Effector memory CD8-positive, alpha-beta T cell (primary cell): Measurements from ENCODE around the gene GRB14.
"Not testable (repeated sequence)": the region's sequence is repeated elsewhere in the genome, so short reads cannot be mapped to it uniquely, and the experiment has no call there.

ENCODE experiments used
- ATAC-seq: fragments of 150-1000 bp; cut with Tn5 transposase; replicated peaks from 2 replicates; pipeline ENCODE4 v1.10.0; 2021; ENCODE audit warnings: mild to moderate bottlenecking, moderate library complexity
- DNase-seq, 3 experiments: peaks; one replicate each; pipeline ENCODE4 v3.0.0; 2021
- H3K27ac Mint-ChIP-seq, 2 donors: one replicate each; pipeline ENCODE4 v1.8.0; 2022; ENCODE audit warnings: mild to moderate bottlenecking in 2 of 2, mixed read lengths in 2 of 2, moderate library complexity in 2 of 2
- H3K27me3 Mint-ChIP-seq, 2 donors: one replicate each; pipeline ENCODE4 v1.8.0; 2022; ENCODE audit warnings: mixed read lengths in 2 of 2
- H3K36me3 Mint-ChIP-seq: one replicate; pipeline ENCODE4 v1.8.0; 2022; ENCODE audit warnings: mild to moderate bottlenecking, moderate library complexity, mixed read lengths; ENCODE audit not compliant: insufficient read depth
- H3K4me1 Mint-ChIP-seq, 2 donors: one replicate each; pipeline ENCODE4 v1.8.0; 2022; ENCODE audit warnings: low read depth in 2 of 2, mixed read lengths in 2 of 2
- H3K4me3 Mint-ChIP-seq, 2 donors: one replicate each; pipeline ENCODE4 v1.8.0; 2022; ENCODE audit warnings: mild to moderate bottlenecking in 2 of 2, mixed read lengths in 2 of 2, moderate library complexity in 2 of 2
- H3K9me3 Mint-ChIP-seq, 2 donors: one replicate each; pipeline ENCODE4 v1.8.0; 2022; ENCODE audit warnings: mixed read lengths in 2 of 2

Gene GRB14

DNA sequence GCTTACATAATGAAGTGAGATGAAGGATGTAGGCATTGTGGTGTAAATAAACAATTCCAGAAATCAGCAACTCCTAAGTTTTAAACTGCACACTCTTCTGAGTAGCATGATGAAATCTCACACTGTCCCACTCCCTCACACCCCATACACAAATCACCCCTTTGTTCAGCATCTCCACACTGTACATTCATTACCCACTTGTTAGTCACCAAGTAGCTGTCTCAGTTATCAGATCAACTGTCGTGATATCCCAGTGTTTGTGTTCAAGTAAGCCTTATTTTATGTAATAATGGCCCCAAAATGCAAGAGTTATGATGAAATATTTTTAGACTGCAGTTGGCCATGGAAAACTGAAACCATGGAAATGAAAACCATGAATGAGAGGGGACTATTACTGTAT is 135.7 kb downstream of the GRB14 start:
- Mint-ChIP-seq H3K4me1 (no peaks in the 10 kb centered on the region), H3K4me3 (no peak overlapping the region), H3K27me3 (no peaks in the 10 kb centered on the region), H3K36me3 (no peaks in the 10 kb centered on the region), H3K9me3 (peaks cover 1 to 8% of the 10 kb centered on the region in 2 donors), H3K27ac (no peak overlapping the region)
- no peak for ATAC-seq
- DNase-seq: no peak

DNA sequence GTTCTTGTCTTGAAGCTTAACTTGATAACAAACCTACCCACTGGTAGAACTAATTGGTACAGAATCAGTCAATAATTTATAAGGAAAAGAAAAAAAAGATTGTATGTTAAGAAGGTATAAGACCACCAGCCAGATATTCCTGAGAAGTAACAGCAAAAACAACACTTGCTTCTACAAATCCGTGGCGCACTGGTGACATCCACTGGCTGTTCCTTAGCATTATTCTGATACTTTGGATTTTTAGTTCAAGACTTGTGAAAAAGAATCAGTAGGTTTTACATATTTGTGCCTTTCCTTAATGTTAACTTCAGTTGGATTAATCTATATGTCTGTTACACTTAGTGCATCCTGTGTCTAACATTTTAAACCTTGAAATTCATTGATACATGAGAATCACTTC is 141.8 kb downstream of the GRB14 start:
- H3K27me3 Mint-ChIP-seq: no peaks in the 10 kb centered on the region
- H3K9me3 Mint-ChIP-seq: peaks cover 4 to 8% of the 10 kb centered on the region in 2 donors
- ATAC-seq (no peak), DNase-seq (no peak)
- no peak overlapping the region for H3K4me3 Mint-ChIP-seq
- no peaks in the 10 kb centered on the region for H3K36me3 Mint-ChIP-seq
- no peaks in the 10 kb centered on the region for H3K4me1 Mint-ChIP-seq
- no peak overlapping the region for H3K27ac Mint-ChIP-seq

DNA sequence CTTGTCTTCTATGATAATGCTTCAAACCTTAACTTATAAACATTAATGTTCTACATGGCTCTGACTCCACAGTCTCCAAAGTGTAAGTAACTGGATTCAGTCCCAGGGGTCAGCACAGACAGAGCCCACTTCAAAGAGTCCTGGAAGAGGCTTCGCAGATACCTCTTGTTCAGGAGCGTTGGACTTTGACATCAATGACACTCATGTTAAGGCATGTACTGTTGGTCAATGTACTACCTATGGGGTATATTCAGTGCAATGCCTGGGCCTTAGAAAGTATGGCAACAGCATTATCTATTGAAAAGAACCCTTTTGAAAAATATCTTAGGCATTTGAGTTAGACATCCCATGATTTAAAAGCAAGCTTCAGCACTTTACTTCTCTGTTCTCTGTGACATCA is 143.1 kb downstream of the GRB14 start:
- Mint-ChIP-seq H3K36me3 (no peaks in the 10 kb centered on the region), H3K4me3 (no peak overlapping the region), H3K27me3 (no peaks in the 10 kb centered on the region), H3K27ac (no peak overlapping the region), H3K4me1 (no peaks in the 10 kb centered on the region), H3K9me3 (peaks cover 4 to 8% of the 10 kb centered on the region in 2 donors)
- DNase-seq: no peak
- no peak for ATAC-seq

DNA sequence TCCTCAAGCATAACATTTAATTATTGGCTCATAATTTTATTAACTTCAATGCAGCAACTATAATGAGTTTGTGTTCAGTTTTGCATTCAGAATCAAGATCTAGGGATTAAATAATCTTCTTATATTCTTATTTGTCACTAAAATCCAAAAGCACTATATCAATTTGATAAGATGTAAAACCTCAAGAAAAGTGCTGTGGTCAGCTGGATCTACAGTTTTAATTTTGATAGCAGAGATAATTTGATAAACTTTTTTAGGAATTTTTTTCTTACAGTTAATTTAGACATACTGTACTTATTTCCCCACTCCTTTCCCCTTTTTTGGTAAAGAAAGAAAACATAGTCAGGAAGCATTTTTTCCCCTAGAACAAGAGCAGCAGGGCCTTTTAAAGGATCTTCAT is 146.4 kb downstream of the GRB14 start:
- H3K27ac Mint-ChIP-seq: no peak overlapping the region
- no peaks in the 10 kb centered on the region for H3K36me3 Mint-ChIP-seq
- H3K4me3 Mint-ChIP-seq: no peak overlapping the region
- no peaks in the 10 kb centered on the region for H3K27me3 Mint-ChIP-seq
- DNase-seq (no peak), ATAC-seq (no peak)
- no peaks in the 10 kb centered on the region for H3K4me1 Mint-ChIP-seq
- H3K9me3 Mint-ChIP-seq: peaks cover 0 to 7% of the 10 kb centered on the region in 2 donors

DNA sequence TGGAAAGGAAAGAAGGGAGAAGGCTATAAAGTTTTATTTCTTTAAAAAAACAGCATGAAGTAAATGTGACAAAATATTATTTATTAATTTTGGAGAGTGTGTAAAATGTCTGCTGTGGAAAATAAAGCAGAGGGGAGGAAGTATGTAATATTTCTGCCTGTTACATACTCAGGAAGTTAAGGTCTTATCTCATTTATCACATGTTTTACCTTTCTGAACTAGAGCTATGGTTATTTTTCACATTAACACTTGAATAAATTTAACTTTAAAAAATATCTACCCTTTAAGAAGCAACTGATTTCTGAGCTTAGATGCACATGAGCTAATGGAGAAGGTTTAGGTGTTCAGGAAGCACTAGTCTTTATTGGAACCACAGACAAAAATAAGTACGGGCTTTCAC is 148.3 kb downstream of the GRB14 start:
- DNase-seq (no peak), ATAC-seq (no peak)
- no peaks in the 10 kb centered on the region for H3K36me3 Mint-ChIP-seq
- H3K27me3 Mint-ChIP-seq: no peaks in the 10 kb centered on the region
- H3K4me1 Mint-ChIP-seq: no peaks in the 10 kb centered on the region
- no peak overlapping the region for H3K4me3 Mint-ChIP-seq
- no peak overlapping the region for H3K27ac Mint-ChIP-seq
- H3K9me3 Mint-ChIP-seq: peaks cover under 1 to 7% of the 10 kb centered on the region in 2 donors

DNA sequence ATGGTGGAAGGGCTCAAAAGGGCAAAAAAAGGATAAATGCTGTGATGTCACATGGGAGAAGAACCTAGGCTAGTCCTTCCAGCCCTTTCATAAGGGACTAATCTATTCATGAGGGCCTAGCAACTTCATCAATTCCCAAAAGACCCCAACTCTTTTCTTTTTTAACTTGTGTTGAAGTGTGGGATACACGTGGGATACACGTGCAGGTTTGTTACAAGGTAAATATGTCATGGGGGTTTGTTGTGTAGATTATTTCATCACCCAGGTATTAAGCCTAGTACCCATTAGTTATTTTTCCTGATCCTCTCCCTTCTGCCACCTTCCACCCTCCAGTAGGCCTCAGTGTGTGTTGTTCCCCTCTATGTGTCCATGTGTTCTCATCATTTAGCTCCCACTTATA is 156.2 kb downstream of the GRB14 start:
- H3K27me3 Mint-ChIP-seq, DNase-seq, H3K27ac Mint-ChIP-seq, ATAC-seq, H3K4me3 Mint-ChIP-seq, H3K4me1 Mint-ChIP-seq, H3K36me3 Mint-ChIP-seq: not testable (repeated sequence)
- H3K9me3 Mint-ChIP-seq: peaks cover 18 to 50% of the 10 kb centered on the region in 2 donors

DNA sequence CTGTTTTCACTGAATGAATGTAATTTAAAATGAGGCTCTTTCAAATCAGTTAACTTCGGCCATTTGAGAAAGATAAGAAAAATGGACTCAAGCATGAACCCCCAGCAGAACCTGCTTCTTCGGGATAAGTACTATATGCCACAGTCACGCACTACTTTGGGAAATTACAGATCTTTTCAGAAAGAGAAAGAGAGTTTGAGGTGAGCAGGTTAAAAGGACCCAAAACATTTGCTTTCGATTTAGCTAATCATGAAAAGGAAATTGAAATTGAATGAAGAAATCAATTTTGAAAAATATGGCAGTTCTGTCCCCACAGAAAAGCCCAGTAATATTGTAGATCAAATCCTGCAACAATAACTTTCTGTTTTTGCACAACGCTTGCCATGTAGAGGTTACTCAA is 156.9 kb downstream of the GRB14 start:
- no peak for ATAC-seq
- Mint-ChIP-seq H3K4me1 (no peaks in the 10 kb centered on the region), H3K27ac (no peak overlapping the region), H3K9me3 (peaks cover 19 to 56% of the 10 kb centered on the region in 2 donors), H3K36me3 (no peaks in the 10 kb centered on the region), H3K4me3 (no peak overlapping the region), H3K27me3 (no peaks in the 10 kb centered on the region)
- DNase-seq: no peak

DNA sequence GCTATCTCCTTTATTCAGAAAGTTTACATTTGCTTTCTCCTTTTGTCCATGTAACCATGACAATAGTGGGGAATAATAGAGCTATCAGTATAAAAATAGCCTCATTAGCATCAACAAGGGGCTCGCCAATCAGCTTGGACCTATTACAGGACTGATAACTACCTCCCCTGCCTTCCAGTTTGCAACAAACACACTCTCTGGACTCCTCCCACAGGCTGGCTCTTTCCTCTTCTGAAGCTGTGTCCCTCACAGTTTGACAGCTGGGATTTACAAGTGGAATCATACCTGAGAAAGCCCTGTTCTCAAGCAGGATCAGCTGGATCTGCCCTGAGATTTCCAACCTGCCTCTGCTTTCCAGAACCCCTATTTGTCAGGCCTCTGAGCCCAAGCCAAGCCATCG is 162.5 kb downstream of the GRB14 start:
- no peak for DNase-seq
- Mint-ChIP-seq H3K27me3 (no peaks in the 10 kb centered on the region), H3K4me1 (no peaks in the 10 kb centered on the region), H3K4me3 (no peak overlapping the region), H3K27ac (no peak overlapping the region), H3K9me3 (peaks cover 22 to 36% of the 10 kb centered on the region in 2 donors), H3K36me3 (no peaks in the 10 kb centered on the region)
- ATAC-seq: no peak

DNA sequence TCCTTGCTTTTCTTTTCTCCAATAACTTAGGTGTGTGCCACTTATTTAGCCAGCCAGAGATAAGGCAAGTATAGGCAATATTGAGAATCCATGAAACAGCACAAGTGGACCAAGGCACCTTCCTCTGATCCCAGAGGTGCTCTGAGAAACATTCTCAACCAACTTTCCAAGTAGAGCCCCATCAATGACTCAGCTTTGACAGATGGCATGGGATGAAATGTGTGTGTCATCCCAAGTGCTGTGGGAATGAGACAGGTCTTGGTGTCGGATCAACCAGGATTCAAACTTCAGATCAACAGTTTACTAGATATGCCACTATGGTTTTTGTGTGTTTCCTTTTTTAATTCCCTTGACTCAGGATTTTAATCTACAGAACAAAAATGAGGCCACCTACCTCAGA is 164.0 kb downstream of the GRB14 start:
- no peak overlapping the region for H3K27ac Mint-ChIP-seq
- ATAC-seq: no peak
- H3K27me3 Mint-ChIP-seq: no peaks in the 10 kb centered on the region
- no peak overlapping the region for H3K4me3 Mint-ChIP-seq
- H3K4me1 Mint-ChIP-seq: no peaks in the 10 kb centered on the region
- no peak for DNase-seq
- H3K36me3 Mint-ChIP-seq: no peaks in the 10 kb centered on the region
- H3K9me3 Mint-ChIP-seq: peaks cover 18 to 24% of the 10 kb centered on the region in 2 donors

DNA sequence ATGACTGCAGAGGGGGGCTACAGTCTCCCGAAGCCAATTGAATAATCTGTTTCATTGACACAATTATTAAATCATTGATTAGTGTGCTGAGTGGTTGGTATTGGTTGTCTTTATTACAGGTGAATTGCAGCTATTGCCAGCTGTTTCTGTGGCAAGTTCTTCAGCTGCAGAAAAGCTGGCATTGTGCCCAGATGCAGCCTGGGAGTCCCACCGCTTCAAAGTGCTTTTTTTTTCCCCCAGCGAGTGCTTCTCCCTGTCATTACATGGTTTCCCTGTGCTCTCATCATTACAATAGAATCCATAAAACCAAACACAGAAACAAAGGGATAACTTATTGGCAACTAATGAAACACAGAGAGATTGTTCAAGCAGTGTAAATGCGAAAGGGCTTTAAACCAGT is 164.7 kb downstream of the GRB14 start:
- DNase-seq (no peak), ATAC-seq (no peak)
- H3K36me3 Mint-ChIP-seq: no peaks in the 10 kb centered on the region
- peaks cover 11 to 19% of the 10 kb centered on the region in 2 donors for H3K9me3 Mint-ChIP-seq
- no peaks in the 10 kb centered on the region for H3K27me3 Mint-ChIP-seq
- no peak overlapping the region for H3K4me3 Mint-ChIP-seq
- H3K27ac Mint-ChIP-seq: no peak overlapping the region
- H3K4me1 Mint-ChIP-seq: no peaks in the 10 kb centered on the region

DNA sequence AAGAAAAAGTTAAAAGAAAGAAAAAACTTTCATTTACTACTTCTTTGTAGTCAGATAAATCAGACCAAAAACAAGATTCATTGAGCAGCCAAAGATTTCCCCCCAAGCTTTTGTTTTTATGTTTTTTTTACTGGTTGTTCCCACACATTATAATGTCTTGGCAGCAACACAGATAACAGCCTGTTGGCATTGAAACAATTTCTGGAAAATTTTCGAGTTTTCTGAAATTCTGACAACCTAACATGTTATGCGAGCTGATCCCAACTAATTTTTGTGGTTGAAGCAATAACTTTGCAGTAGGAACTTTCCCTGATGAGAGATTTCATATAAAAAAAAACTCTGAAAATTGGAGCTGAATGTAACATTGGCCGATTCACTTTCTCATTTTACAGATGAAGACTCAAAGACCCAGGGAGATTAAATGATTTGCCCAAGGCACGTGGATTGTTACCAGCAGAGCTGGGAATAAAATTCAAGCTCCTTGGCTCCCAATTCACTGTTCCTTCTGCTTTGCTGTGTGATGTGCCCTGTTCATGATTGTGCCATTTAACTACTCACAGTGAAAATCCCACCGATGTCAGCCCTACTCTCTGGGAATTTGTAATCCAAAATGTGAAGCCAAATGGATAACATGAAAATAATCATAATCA is 167.5 kb downstream of the GRB14 start:
- ATAC-seq (no peak), DNase-seq (no peak)
- Mint-ChIP-seq H3K9me3 (peaks cover 0 to 5% of the 10 kb centered on the region in 2 donors), H3K4me3 (no peak overlapping the region), H3K27me3 (no peaks in the 10 kb centered on the region), H3K36me3 (no peaks in the 10 kb centered on the region), H3K27ac (no peak overlapping the region), H3K4me1 (no peaks in the 10 kb centered on the region)

DNA sequence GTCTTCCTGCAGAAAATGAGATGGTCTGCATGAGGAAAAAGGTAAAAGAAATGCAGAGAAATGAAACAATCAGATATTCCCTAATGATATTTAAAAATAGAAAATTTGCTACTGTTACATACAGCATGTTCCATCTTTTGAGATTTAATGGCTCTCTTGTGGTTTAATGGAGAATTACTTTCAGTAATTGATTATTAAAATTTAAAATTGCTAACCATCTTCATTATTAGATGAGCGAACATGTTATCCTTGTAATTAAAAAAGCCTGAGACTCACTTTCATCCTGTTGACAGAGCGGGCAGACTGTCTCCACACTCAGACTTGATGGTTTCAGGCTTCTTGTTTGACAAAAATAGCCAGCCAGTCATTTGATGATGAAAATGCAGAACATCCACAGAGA is 171.0 kb downstream of the GRB14 start:
- no peak for DNase-seq
- no peaks in the 10 kb centered on the region for H3K4me1 Mint-ChIP-seq
- H3K9me3 Mint-ChIP-seq: peaks cover 7% of the 10 kb centered on the region in 2 donors
- no peaks in the 10 kb centered on the region for H3K36me3 Mint-ChIP-seq
- no peak overlapping the region for H3K4me3 Mint-ChIP-seq
- H3K27ac Mint-ChIP-seq: no peak overlapping the region
- ATAC-seq: no peak
- no peaks in the 10 kb centered on the region for H3K27me3 Mint-ChIP-seq

DNA sequence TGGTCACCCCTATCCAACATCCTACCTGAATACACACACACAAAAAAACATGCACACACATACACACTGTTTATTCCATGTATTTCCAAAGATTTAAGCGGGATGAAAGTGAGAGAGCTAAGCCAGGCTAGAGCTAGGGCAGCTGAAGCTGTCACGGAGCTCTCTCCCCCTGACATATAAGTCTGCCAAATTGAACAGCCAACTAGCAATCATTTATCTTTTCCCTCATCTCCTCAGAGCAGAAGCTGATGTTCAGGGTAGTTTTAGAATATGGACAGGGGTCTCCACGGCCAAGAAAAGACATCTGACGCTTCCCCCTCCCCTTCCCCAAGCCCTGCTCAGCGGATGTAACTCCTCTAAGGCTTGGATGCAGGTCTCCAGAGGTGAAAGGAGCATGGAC is 171.6 kb downstream of the GRB14 start:
- H3K36me3 Mint-ChIP-seq: no peaks in the 10 kb centered on the region
- H3K9me3 Mint-ChIP-seq: peaks cover 6 to 7% of the 10 kb centered on the region in 2 donors
- no peaks in the 10 kb centered on the region for H3K4me1 Mint-ChIP-seq
- ATAC-seq (no peak), DNase-seq (no peak)
- H3K4me3 Mint-ChIP-seq: no peak overlapping the region
- no peak overlapping the region for H3K27ac Mint-ChIP-seq
- no peaks in the 10 kb centered on the region for H3K27me3 Mint-ChIP-seq

DNA sequence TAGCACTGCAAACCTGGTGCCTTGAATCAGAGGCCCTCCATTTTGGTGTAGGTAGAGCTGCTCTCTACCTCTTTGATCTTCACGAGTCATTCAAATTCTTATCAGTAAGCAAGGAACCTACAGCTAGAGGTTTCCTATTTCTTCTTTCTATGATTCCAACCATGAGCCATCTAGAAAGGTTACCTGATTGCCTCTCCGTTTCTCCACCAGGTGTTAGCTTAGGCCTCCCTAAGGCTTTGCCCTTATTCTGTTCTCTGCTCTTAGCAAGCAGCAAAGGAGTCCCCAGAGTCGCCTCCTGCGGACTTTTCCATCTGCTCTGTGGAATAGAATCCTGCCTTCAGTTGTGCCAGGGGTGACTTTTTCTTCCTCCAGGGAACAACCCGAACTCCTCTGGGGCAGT is 173.6 kb downstream of the GRB14 start:
- ATAC-seq (no peak), DNase-seq (no peak)
- H3K27ac Mint-ChIP-seq: no peak overlapping the region
- no peak overlapping the region for H3K4me3 Mint-ChIP-seq
- H3K27me3 Mint-ChIP-seq: no peaks in the 10 kb centered on the region
- H3K4me1 Mint-ChIP-seq: no peaks in the 10 kb centered on the region
- H3K36me3 Mint-ChIP-seq: no peaks in the 10 kb centered on the region
- H3K9me3 Mint-ChIP-seq: peaks cover 9 to 11% of the 10 kb centered on the region in 2 donors
